GM12878 (cell line): Measurements from ENCODE around the gene WDR18.

Experiments
- BHLHE40 ChIP-seq, 2 experiments: fragments of 450-650 bp in 1 of 2; IDR thresholded peaks; 2 replicates each; pipeline ENCODE4 v1.6.1; 2011 to 2017; ENCODE audit warnings: low read depth in 2 of 2, borderline replicate concordance in 1 of 2, improper control_type of control experiment in 1 of 2, low read length in 1 of 2, mild to moderate bottlenecking in 1 of 2
- CBFB ChIP-seq: IDR thresholded peaks from 2 replicates; pipeline ENCODE4 v1.6.1; 2016; ENCODE audit warnings: antibody characterized with exemption, low read depth
- EP300 ChIP-seq, 2 experiments: fragments of 150-350 bp in 1 of 2; IDR thresholded peaks; 2 replicates each; pipeline ENCODE4 v1.6.1; 2011 to 2012; ENCODE audit warnings: low read depth in 2 of 2, low read length in 2 of 2, borderline replicate concordance in 1 of 2, improper control_type of control experiment in 1 of 2, inconsistent platforms in 1 of 2; ENCODE audit not compliant: control insufficient read depth in 1 of 2
- PAX5 ChIP-seq: IDR thresholded peaks from 2 replicates; pipeline ENCODE4 v1.6.1; 2011; ENCODE audit warnings: low read depth, low read length, borderline replicate concordance
- POLR2A ChIP-seq: IDR thresholded peaks from 2 replicates; pipeline ENCODE4 v1.6.1; 2011; ENCODE audit warnings: low read depth, mild to moderate bottlenecking, low read length
- RAD21 ChIP-seq: IDR thresholded peaks from 2 replicates; pipeline ENCODE4 v1.6.1; 2011; ENCODE audit warnings: mild to moderate bottlenecking, low read depth, low read length, moderate library complexity; ENCODE audit not compliant: insufficient read depth
- RFX5 ChIP-seq: IDR thresholded peaks from 2 replicates; pipeline ENCODE4 v1.6.1; 2011; ENCODE audit warnings: low read depth, low read length, improper control_type of control experiment
- STAT3 ChIP-seq: IDR thresholded peaks from 2 replicates; pipeline ENCODE4 v1.6.1; 2011; ENCODE audit warnings: low read depth, low read length, improper control_type of control experiment
- TCF12 ChIP-seq: IDR thresholded peaks from 2 replicates; pipeline ENCODE4 v1.6.1; 2011; ENCODE audit warnings: low read depth, mild to moderate bottlenecking, low read length
- ZBTB11 ChIP-seq: fragments of 450-650 bp; formaldehyde crosslinking; IDR thresholded peaks from 2 replicates; pipeline ENCODE4 v1.5.0; 2022; ENCODE audit warnings: mild to moderate bottlenecking, missing genetic modification characterization
- ZBTB33 ChIP-seq: fragments of 450-650 bp; IDR thresholded peaks from 2 replicates; pipeline ENCODE4 v1.6.1; 2017; ENCODE audit warnings: mild to moderate bottlenecking
- TF ChIP-seq, protein P1 (sequence below), 3 experiments: IDR thresholded peaks in 2 of 3; conservative IDR thresholded peaks in 1 of 3; 2 replicates each; pipeline ENCODE4 v1.5.1; 2011; ENCODE audit warnings: low read depth in 3 of 3, low read length in 3 of 3, mild to moderate bottlenecking in 3 of 3, control low read depth in 2 of 3, moderate library complexity in 2 of 3, inconsistent platforms in 1 of 3, mixed read lengths in 1 of 3; ENCODE audit not compliant: control insufficient read depth in 2 of 3, insufficient read depth in 1 of 3; ENCODE audit errors: extremely low read depth in 1 of 3

- TF ChIP-seq POLR2A (no peak), RFX5 (no peak), RAD21 (no peak), EP300 (IDR thresholded peaks at IDR 0.05; ENCODE audit: borderline replicate concordance in 1 of 2, control insufficient read depth in 1 of 2, low read depth in 2 of 2, low read length in 2 of 2) (no peak), ZBTB11 (CRISPR knock-in tag) (no peak), PAX5 (no peak), BHLHE40 (IDR thresholded peaks at IDR 0.05; ENCODE audit: borderline replicate concordance in 1 of 2, low read depth in 2 of 2, low read length in 1 of 2) (no peak), CBFB (no peak), ZBTB33 (no peak), TCF12 (no peak), STAT3 (no peak)
- TF ChIP-seq, protein P1, sequence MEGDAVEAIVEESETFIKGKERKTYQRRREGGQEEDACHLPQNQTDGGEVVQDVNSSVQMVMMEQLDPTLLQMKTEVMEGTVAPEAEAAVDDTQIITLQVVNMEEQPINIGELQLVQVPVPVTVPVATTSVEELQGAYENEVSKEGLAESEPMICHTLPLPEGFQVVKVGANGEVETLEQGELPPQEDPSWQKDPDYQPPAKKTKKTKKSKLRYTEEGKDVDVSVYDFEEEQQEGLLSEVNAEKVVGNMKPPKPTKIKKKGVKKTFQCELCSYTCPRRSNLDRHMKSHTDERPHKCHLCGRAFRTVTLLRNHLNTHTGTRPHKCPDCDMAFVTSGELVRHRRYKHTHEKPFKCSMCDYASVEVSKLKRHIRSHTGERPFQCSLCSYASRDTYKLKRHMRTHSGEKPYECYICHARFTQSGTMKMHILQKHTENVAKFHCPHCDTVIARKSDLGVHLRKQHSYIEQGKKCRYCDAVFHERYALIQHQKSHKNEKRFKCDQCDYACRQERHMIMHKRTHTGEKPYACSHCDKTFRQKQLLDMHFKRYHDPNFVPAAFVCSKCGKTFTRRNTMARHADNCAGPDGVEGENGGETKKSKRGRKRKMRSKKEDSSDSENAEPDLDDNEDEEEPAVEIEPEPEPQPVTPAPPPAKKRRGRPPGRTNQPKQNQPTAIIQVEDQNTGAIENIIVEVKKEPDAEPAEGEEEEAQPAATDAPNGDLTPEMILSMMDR (IDR thresholded peaks at IDR 0.05 in 2 of 3, conservative IDR thresholded peaks at IDR 0.05 in 1 of 3; ENCODE audit: control insufficient read depth in 2 of 3, extremely low read depth in 1 of 3, insufficient read depth in 1 of 3, low read depth in 3 of 3, low read length in 3 of 3), result no peak
These were observed 58.8 kb downstream of the WDR18 start for GRCh38 chr19:1042689-1043511.
